PFSK-1 (cell line): ENCODE data around the gene TYMP.

ENCODE experiments used
- FOXP2 ChIP-seq: optimal IDR thresholded peaks from 2 replicates; pipeline ENCODE3; 2011; ENCODE audit warnings: borderline replicate concordance, control low read depth, inconsistent platforms; ENCODE audit not compliant: insufficient read depth; ENCODE audit errors: extremely low read length, extremely low read depth
- POLR2AphosphoS5 ChIP-seq: IDR thresholded peaks from 2 replicates; pipeline ENCODE4 v1.6.1; 2012; ENCODE audit warnings: low read depth, mild to moderate bottlenecking, control low read depth, low read length, moderate library complexity
- SIN3A ChIP-seq: IDR thresholded peaks from 2 replicates; pipeline ENCODE4 v1.6.1; 2012; ENCODE audit warnings: mild to moderate bottlenecking, low read length, moderate library complexity, borderline replicate concordance; ENCODE audit not compliant: insufficient read depth
- TAF1 ChIP-seq: IDR thresholded peaks from 2 replicates; pipeline ENCODE4 v1.6.1; 2012; ENCODE audit warnings: low read length, control low read depth, borderline replicate concordance; ENCODE audit not compliant: insufficient read depth

DNA sequence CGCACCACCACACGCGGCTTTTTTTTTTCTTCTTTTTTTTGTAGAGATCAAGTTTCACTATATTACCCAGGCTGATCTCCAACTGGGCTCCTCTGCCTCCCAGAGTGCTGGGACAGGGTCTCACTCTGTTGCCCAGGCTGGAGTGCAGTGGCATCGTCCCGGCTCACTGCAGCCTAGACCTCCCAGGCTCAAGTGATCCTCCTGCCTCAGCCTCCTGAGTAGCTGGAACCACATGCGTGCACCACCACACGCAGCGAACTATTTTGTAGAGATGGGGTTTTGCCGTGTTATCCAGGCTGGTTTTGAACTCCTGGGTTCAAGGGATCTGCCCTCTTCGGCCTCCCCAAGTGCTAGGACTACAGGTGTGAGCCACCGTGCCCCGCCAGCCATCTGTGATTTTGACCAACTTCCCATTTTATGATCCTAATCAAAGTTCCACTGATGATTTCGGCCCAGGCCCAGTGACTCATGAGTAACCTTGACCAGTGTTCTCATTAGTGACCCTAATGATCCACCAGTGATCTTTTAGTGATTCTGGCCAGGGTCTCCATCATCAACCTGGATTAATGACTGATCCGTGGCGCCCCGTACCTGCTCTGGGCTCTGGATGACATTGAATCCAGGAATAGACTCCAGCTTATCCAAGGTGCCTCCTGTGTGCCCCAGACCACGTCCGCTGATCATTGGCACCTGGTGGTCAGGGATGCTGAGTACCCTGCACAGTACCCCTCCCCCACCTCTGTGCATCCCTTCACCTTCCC, 1.7 kb downstream of the TYMP start:
- TF ChIP-seq TAF1 (no peak), FOXP2 (no peak), POLR2AphosphoS5 (no peak), SIN3A (no peak)
